H1 (cell line): Measurements from ENCODE around the gene STOML2. TPM values are rescaled to one million over a fixed set of nuclear protein-coding genes. Genes with fewer than 3 reads are reported as not detected.

ENCODE experiments used
- CTCF ChIA-PET: fragments of 300-600 bp; sonication (Branson Sonifier 250); formaldehyde crosslinking; loops from one replicate; lab custom pipeline; 2021; ENCODE audit not compliant: partially characterized antibody; lab: Charles Lee
- POLR2A ChIA-PET: fragments of 300-600 bp; sonication (Branson Sonifier 250); formaldehyde crosslinking; loops from one replicate; lab custom pipeline; 2021; ENCODE audit warnings: inconsistent platforms; ENCODE audit not compliant: partially characterized antibody; lab: Charles Lee
- DNase-seq, 2 experiments: peaks; one replicate each; pipeline versions ENCODE4 v3.0.0 to v3.0.0-alpha.2; 2010 to 2022; ENCODE audit warnings: low spot score in 2 of 2, low read depth in 1 of 2, mixed read lengths in 1 of 2
- FAIRE-seq: peaks from 2 replicates; lab custom pipeline; 2011; peaks lifted over from hg19 to GRCh38; lab: Jason Lieb, UNC
- H2AFZ ChIP-seq: 2 replicates; pipeline ENCODE4 v1.8.1; 2012; ENCODE audit warnings: low read length, inconsistent platforms
- H2AK5ac ChIP-seq: 2 replicates; pipeline ENCODE4 v1.6.1; 2013; ENCODE audit warnings: low read depth, low read length
- H2BK120ac ChIP-seq: replicated peaks from 2 replicates; pipeline ENCODE3; 2013; ENCODE audit warnings: low read depth, low read length, inconsistent platforms
- H2BK12ac ChIP-seq: 2 replicates; pipeline ENCODE4 v1.6.1; 2013; ENCODE audit warnings: low read depth, low read length
- H2BK15ac ChIP-seq: 2 replicates; pipeline ENCODE4 v1.6.1; 2013; ENCODE audit warnings: low read length
- H2BK20ac ChIP-seq: 2 replicates; pipeline ENCODE4 v1.6.1; 2013; ENCODE audit warnings: low read length
- H2BK5ac ChIP-seq: 2 replicates; pipeline ENCODE4 v1.6.1; 2013; ENCODE audit warnings: low read depth, low read length
- H3K14ac ChIP-seq: 2 replicates; pipeline ENCODE4 v1.6.1; 2013; ENCODE audit warnings: inconsistent platforms; ENCODE audit not compliant: insufficient read length
- H3K18ac ChIP-seq: 2 replicates; pipeline ENCODE4 v1.6.1; 2013; ENCODE audit warnings: low read length; ENCODE audit errors: extremely low read depth
- H3K23ac ChIP-seq: 2 replicates; pipeline ENCODE4 v1.6.1; 2013; ENCODE audit warnings: inconsistent platforms; ENCODE audit not compliant: insufficient read length
- H3K23me2 ChIP-seq: 2 replicates; pipeline ENCODE4 v1.6.1; 2013; ENCODE audit warnings: low read depth, low read length
- H3K27ac ChIP-seq: 2 replicates; pipeline ENCODE4 v1.6.1; 2011; ENCODE audit warnings: low read depth, low read length, inconsistent platforms
- H3K27me3 ChIP-seq, 4 experiments: replicated peaks in 1 of 4; 1 replicate in 1 of 4; 2 replicates in 3 of 4; pipeline versions ENCODE4 v1.6.1 to v1.8.1; 2011 to 2013; ENCODE audit warnings: low read length in 3 of 4, mild to moderate bottlenecking in 3 of 4, inconsistent platforms in 2 of 4, mixed read lengths in 2 of 4, moderate library complexity in 1 of 4; ENCODE audit not compliant: control insufficient read depth in 3 of 4, insufficient read depth in 3 of 4; ENCODE audit errors: extremely low read depth in 1 of 4
- H3K36me3 ChIP-seq, 4 experiments: 2 replicates each; pipeline versions ENCODE4 v1.6.1 to v1.8.1; 2011 to 2013; ENCODE audit warnings: mild to moderate bottlenecking in 4 of 4, low read length in 3 of 4, moderate library complexity in 2 of 4, control low read depth in 1 of 4, inconsistent platforms in 1 of 4; ENCODE audit not compliant: insufficient read depth in 4 of 4, control insufficient read depth in 2 of 4
- H3K4ac ChIP-seq: replicated peaks from 2 replicates; pipeline ENCODE3; 2013; ENCODE audit warnings: low read length, low read depth, mixed read lengths, inconsistent platforms; ENCODE audit not compliant: insufficient read length
- H3K4me1 ChIP-seq, 4 experiments: replicated peaks in 1 of 4; 1 replicate in 1 of 4; 2 replicates in 3 of 4; pipeline versions ENCODE4 v1.6.1 to v1.8.1; 2011 to 2013; ENCODE audit warnings: low read length in 3 of 4, inconsistent platforms in 2 of 4, mixed read lengths in 1 of 4; ENCODE audit not compliant: insufficient read depth in 4 of 4, control insufficient read depth in 3 of 4
- H3K4me2 ChIP-seq, 2 experiments: 2 replicates each; pipeline versions ENCODE4 v1.6.1 to v1.8.1; 2011 to 2013; ENCODE audit warnings: low read depth in 2 of 2, low read length in 2 of 2, control low read depth in 1 of 2, inconsistent platforms in 1 of 2, mild to moderate bottlenecking in 1 of 2; ENCODE audit not compliant: insufficient read depth in 1 of 2
- H3K4me3 ChIP-seq, 4 experiments: fragments of 200-600, 300-600 bp in 1 of 4; sonication (generic), shearing (Covaris generic), sonication (Bioruptor Twin) in 1 of 4; 2 replicates each; pipeline versions ENCODE4 v1.5.1 to v1.8.1; 2011 to 2016; ENCODE audit warnings: low read length in 4 of 4, low read depth in 3 of 4, control low read depth in 2 of 4, inconsistent platforms in 2 of 4, mild to moderate bottlenecking in 2 of 4, mixed read lengths in 1 of 4, moderate library complexity in 1 of 4; ENCODE audit not compliant: insufficient read depth in 2 of 4; ENCODE audit errors: extremely low read depth in 1 of 4
- H3K56ac ChIP-seq: replicated peaks from 2 replicates; pipeline ENCODE3; 2013; ENCODE audit warnings: low read depth, mild to moderate bottlenecking, mixed read lengths, low read length, inconsistent platforms; ENCODE audit not compliant: insufficient read length
- H3K79me1 ChIP-seq: 2 replicates; pipeline ENCODE4 v1.6.1; 2013; ENCODE audit warnings: low read depth, low read length, control low read depth
- H3K79me2 ChIP-seq, 2 experiments: 2 replicates each; pipeline versions ENCODE4 v1.6.1 to v1.8.1; 2012 to 2013; ENCODE audit warnings: low read length in 2 of 2, mild to moderate bottlenecking in 2 of 2, inconsistent platforms in 1 of 2; ENCODE audit not compliant: insufficient read depth in 2 of 2, control insufficient read depth in 1 of 2
- H3K9ac ChIP-seq, 4 experiments: replicated peaks in 1 of 4; 1 replicate in 1 of 4; 2 replicates in 3 of 4; pipeline versions ENCODE4 v1.6.1 to v1.8.1; 2011 to 2013; ENCODE audit warnings: low read depth in 3 of 4, low read length in 3 of 4, control low read depth in 2 of 4, mild to moderate bottlenecking in 2 of 4, moderate library complexity in 2 of 4, inconsistent platforms in 1 of 4; ENCODE audit errors: extremely low read depth in 1 of 4
- H3K9me3 ChIP-seq, 2 experiments: 2 replicates each; pipeline versions ENCODE4 v1.6.1 to v1.8.1; 2012 to 2013; ENCODE audit warnings: mild to moderate bottlenecking in 2 of 2, moderate library complexity in 2 of 2, control low read depth in 1 of 2, inconsistent platforms in 1 of 2, low read depth in 1 of 2, low read length in 1 of 2, mixed read lengths in 1 of 2; ENCODE audit not compliant: insufficient read depth in 2 of 2
- H4K20me1 ChIP-seq, 2 experiments: replicated peaks in 1 of 2; 2 replicates each; pipeline versions ENCODE3 to v1.8.1; 2011 to 2013; ENCODE audit warnings: inconsistent platforms in 2 of 2, low read length in 2 of 2, mild to moderate bottlenecking in 1 of 2; ENCODE audit not compliant: insufficient read depth in 2 of 2, control insufficient read depth in 1 of 2
- H4K5ac ChIP-seq: 2 replicates; pipeline ENCODE4 v1.6.1; 2013; ENCODE audit warnings: low read length, low read depth, mixed read lengths, inconsistent platforms; ENCODE audit not compliant: insufficient read length
- H4K8ac ChIP-seq: 2 replicates; pipeline ENCODE4 v1.8.0; 2013; ENCODE audit warnings: mild to moderate bottlenecking, moderate library complexity, low read length, inconsistent platforms; ENCODE audit not compliant: insufficient read depth; ENCODE audit errors: extremely low read depth
- H4K91ac ChIP-seq: replicated peaks from 2 replicates; pipeline ENCODE3; 2013; ENCODE audit warnings: low read length, mixed read lengths, inconsistent platforms; ENCODE audit not compliant: insufficient read length
- ASH2L ChIP-seq: fragments of 200-600, 300-600 bp; sonication (generic); IDR thresholded peaks from one replicate; pipeline ENCODE4 v1.7.1; 2017; ENCODE audit warnings: low read length
- BACH1 ChIP-seq: IDR thresholded peaks from 2 replicates; pipeline ENCODE4 v1.6.1; 2012; ENCODE audit warnings: low read length, improper control_type of control experiment
- CHD2 ChIP-seq: IDR thresholded peaks from 2 replicates; pipeline ENCODE4 v1.6.1; 2012; ENCODE audit warnings: low read length, improper control_type of control experiment
- FOSL1 ChIP-seq: IDR thresholded peaks from 2 replicates; pipeline ENCODE4 v1.6.1; 2011; ENCODE audit warnings: mild to moderate bottlenecking, low read depth, low read length, moderate library complexity; ENCODE audit not compliant: insufficient read depth
- JUND ChIP-seq: IDR thresholded peaks from 2 replicates; pipeline ENCODE4 v1.6.1; 2011; ENCODE audit warnings: mild to moderate bottlenecking, improper control_type of control experiment, low read length
- RFX5 ChIP-seq: IDR thresholded peaks from 2 replicates; pipeline ENCODE4 v1.6.1; 2011; ENCODE audit warnings: low read depth, low read length, improper control_type of control experiment, borderline replicate concordance
- RXRA ChIP-seq: IDR thresholded peaks from 2 replicates; pipeline ENCODE4 v1.6.1; 2011; ENCODE audit warnings: low read depth, mild to moderate bottlenecking, low read length, moderate library complexity; ENCODE audit not compliant: insufficient read depth
- SP1 ChIP-seq: IDR thresholded peaks from 2 replicates; pipeline ENCODE4 v1.6.1; 2011; ENCODE audit warnings: low read depth, low read length
- TAF7 ChIP-seq: optimal IDR thresholded peaks from 2 replicates; pipeline ENCODE3; 2011; ENCODE audit warnings: low read depth, mild to moderate bottlenecking, inconsistent platforms, low read length, moderate library complexity, borderline replicate concordance
- TBP ChIP-seq: IDR thresholded peaks from 2 replicates; pipeline ENCODE4 v1.6.1; 2011; ENCODE audit warnings: low read depth, low read length, improper control_type of control experiment
- TEAD4 ChIP-seq: IDR thresholded peaks from 2 replicates; pipeline ENCODE4 v1.6.1; 2012; ENCODE audit warnings: low read depth, low read length, inconsistent platforms, mixed read lengths
- YY1 ChIP-seq: IDR thresholded peaks from 2 replicates; pipeline ENCODE4 v1.6.1; 2011; ENCODE audit warnings: low read depth, mild to moderate bottlenecking, low read length
- WGBS, 2 experiments: shearing (Covaris generic) in 1 of 2; methylation state at CpG; one replicate each; pipeline versions ENCODE4 v1.1.6 to v1.1.7; 2013 to 2015; ENCODE audit warnings: low lambda C conversion rate in 2 of 2, mixed read lengths in 2 of 2, inconsistent platforms in 1 of 2, low coverage in 1 of 2, missing lambda C conversion rate in 1 of 2; ENCODE audit not compliant: insufficient replicate concordance in 2 of 2, insufficient coverage in 1 of 2, insufficient read length in 1 of 2; ENCODE audit errors: extremely low coverage in 1 of 2, missing lambda C conversion rate in 1 of 2; 5-methylcytosine and 5-hydroxymethylcytosine counted together
- polyA plus RNA-seq, 7 experiments: library from polyadenylated mRNA; depleted of rRNA in 3 of 7; stranded (reverse) in 5 of 7; unstranded in 2 of 7; fragments of >200 nt in 5 of 7; fragments of 200-250 nt in 2 of 7; gene quantifications; 1 replicate in 5 of 7; 2 replicates in 1 of 7; 4 replicates in 1 of 7; pipeline versions ENCODE4 v1.2.1 to v1.2.3, GENCODE V29; 2011 to 2013; ENCODE audit warnings: missing spikeins in 2 of 7, mixed read lengths in 2 of 7
- total RNA-seq: library from RNA; stranded (reverse); fragmentation: NEBNext Ultra II Directional; extraction: Animal tissue kit (Norgen Biotek cat#: 25700); gene quantifications from 2 replicates; pipeline ENCODE4 v1.2.1, GENCODE V29; 2021
- TF ChIP-seq, protein P1 (sequence below): IDR thresholded peaks from 2 replicates; pipeline ENCODE4 v1.6.1; 2011; ENCODE audit warnings: low read depth, mild to moderate bottlenecking, low read length; ENCODE audit not compliant: insufficient read depth

The STOML2 gene
- total and polyA plus RNA-seq, 2 of the 8 experiments (the other 6 are each of a cell fraction or from before 2014, with no cell fraction given): 203 to 256 TPM

DNA sequence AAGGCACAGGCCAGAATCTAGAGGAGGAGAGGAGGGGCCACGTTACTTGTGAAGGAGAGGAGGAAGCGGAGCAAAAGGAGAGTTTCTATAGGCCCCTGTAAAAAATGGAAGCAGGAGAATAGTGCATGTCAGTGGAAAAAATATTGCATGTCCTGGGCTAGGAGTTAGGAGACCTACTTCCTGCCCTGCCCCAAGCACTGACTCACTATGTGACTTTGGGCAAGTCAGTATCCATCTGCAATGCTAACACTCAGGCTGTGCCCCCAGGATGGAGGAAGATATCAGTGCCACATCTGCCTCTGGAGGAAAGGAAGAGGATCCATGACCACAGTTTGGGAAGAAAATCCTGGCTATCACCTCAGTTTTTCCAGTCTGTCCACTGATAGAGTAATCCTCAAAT is 13.5 kb downstream of the STOML2 start:
- Histone ChIP-seq H3K79me2 (no peaks in the 10 kb centered on the region), H3K14ac (no peak overlapping the region), H3K4me3 (no peak overlapping the region), H3K36me3 (peaks cover 7 to 29% (median 22%) of the 10 kb centered on the region in 4 experiments; a peak in 7 of 8 replicates), H3K4ac (no peak overlapping the region), H3K18ac (no peak overlapping the region), H3K27ac (no peak overlapping the region), H3K79me1 (no peaks in the 10 kb centered on the region; the same call in 1 of the 2 replicates), H2BK5ac (no peak overlapping the region), H2AFZ (no peak overlapping the region), H4K20me1 (no peaks in the 10 kb centered on the region), H2BK120ac (no peak overlapping the region), H3K23ac (no peak overlapping the region), H4K5ac (no peak overlapping the region), H4K8ac (no peak overlapping the region), H3K56ac (no peak overlapping the region), H2BK15ac (no peak overlapping the region), H3K27me3 (no peaks in the 10 kb centered on the region), H3K4me2 (no peak overlapping the region), H2BK12ac (no peak overlapping the region), H3K9me3 (no peaks in the 10 kb centered on the region), H2AK5ac (no peak overlapping the region), H3K9ac (no peak overlapping the region), H3K4me1 (no peaks in the 10 kb centered on the region), H3K23me2 (0 out of 2 replicates have a peak, but pooled peaks cover 2% of the 10 kb centered on the region), H4K91ac (no peak overlapping the region), H2BK20ac (no peak overlapping the region)
- 86% methylated on average over 2 of the region's 2 CpGs; no CpG with 5 or more reads in 1 of the 2 experiments for WGBS, 2 experiments
- ChIA-PET POLR2A (interaction anchor here (0.9 to 3.5 kb wide), 2 partner anchors 9 to 13 kb away, joined by 3 to 22 read pairs; partner anchors contain the start of gene STOML2), CTCF (no interaction called here)
- no peak for FAIRE-seq
- DNase-seq: no peak
- TF ChIP-seq CHD2: no peak
- TF ChIP-seq TBP: no peak
- no peak for TF ChIP-seq TAF7
- TF ChIP-seq, protein P1, sequence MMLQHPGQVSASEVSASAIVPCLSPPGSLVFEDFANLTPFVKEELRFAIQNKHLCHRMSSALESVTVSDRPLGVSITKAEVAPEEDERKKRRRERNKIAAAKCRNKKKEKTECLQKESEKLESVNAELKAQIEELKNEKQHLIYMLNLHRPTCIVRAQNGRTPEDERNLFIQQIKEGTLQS: no peak
- no peak for TF ChIP-seq SP1
- TF ChIP-seq YY1: no peak
- TF ChIP-seq RXRA: no peak
- TF ChIP-seq BACH1: no peak
- no peak for TF ChIP-seq RFX5
- TF ChIP-seq TEAD4: no peak
- TF ChIP-seq FOSL1: no peak
- TF ChIP-seq ASH2L: no peak
- no peak for TF ChIP-seq JUND
